Activated T-cell treated with anti-CD3 and anti-CD28 coated beads, Interleukin-2, amount 50 U/mL, for 1 hour (primary cell): Measurements from ENCODE around the gene MED13.
"Not testable (repeated sequence)": the region's sequence is repeated elsewhere in the genome, so short reads cannot be mapped to it uniquely, and the experiment has no call there.

ENCODE experiments used
- DNase-seq: peaks from one replicate; pipeline ENCODE4 v3.0.0-alpha.2; 2020

MED13 gene

GRCh38 chr17:62085511-62086408, 20.7 kb upstream of the MED13 start:
- no peak for DNase-seq

DNA sequence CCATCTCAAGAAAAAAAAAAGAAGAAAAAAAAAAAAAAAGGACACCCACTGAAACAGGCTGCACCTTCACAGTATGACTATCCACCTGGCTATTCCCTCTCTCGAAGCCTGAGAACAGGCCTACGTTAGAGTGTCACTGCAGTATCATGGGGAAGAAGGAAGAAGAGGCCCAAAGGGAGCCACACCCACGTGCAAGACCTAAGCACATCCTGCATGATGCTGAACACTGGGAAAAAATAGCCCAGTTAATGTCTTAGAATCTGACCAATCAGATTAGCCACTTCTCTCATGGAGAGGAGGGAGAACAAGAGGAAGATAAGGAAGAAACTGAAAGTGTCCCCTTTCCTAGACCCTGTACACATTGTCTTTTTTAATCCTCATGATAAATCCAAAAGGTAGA, 19.5 kb upstream of the MED13 start:
- DNase-seq: no peak

DNA sequence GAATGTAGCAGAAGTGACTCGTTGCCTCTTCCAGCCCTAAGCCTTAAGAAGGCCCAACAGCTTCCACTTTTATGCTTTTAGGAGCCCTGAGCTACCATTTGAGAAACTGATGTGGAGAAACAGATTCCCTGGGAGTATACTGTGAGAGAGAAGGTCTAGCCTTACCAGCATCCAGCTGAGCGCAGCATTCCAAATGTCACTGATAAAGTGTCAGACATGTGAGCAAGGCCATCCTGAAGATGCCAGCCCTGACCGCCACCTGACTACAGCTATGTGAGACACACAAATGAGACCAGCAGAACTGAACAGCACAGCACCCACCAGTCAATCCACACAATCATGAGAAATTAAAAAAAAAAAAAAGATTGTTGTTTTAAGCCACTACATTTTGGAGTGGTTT, 18.6 kb upstream of the MED13 start:
- no peak for DNase-seq

DNA sequence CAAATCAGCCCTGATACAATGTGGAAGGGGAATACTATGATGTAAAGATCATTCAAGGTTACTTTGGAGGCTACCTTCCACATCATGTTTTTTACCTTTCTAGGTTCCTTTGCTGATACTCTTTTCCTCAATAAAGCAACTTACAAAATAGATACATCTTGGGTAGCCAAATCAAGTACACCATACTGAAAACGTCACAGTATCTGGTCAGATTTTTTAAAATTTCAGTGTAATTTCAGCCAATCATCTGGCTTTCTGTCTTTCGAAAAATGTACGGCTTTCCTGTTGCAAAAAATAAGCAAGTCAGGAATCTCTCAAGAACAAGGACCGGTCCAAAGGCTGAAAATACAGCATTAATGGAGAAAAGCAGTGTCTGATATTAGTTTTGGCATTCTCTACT, 15.6 kb upstream of the MED13 start:
- DNase-seq: no peak

DNA sequence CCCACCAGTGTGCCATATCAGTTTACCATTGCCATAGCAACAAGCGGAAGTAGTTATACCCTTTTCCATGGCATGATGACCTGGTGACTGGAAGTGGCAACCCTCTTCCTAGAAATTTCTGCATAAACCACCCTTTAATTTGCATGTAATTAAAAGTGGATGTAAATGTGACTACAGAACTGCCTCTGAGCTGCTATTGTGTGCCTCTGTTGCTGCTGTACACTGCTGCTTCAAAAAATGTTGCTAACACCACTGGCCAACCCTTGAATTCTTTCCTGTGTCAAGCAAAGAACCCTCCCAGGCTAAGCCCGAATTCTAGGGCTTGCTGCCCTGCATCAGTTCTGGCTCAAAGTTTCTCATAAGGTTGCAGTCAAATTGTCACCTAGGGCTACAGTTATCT, 12.9 kb upstream of the MED13 start:
- no peak for DNase-seq

DNA sequence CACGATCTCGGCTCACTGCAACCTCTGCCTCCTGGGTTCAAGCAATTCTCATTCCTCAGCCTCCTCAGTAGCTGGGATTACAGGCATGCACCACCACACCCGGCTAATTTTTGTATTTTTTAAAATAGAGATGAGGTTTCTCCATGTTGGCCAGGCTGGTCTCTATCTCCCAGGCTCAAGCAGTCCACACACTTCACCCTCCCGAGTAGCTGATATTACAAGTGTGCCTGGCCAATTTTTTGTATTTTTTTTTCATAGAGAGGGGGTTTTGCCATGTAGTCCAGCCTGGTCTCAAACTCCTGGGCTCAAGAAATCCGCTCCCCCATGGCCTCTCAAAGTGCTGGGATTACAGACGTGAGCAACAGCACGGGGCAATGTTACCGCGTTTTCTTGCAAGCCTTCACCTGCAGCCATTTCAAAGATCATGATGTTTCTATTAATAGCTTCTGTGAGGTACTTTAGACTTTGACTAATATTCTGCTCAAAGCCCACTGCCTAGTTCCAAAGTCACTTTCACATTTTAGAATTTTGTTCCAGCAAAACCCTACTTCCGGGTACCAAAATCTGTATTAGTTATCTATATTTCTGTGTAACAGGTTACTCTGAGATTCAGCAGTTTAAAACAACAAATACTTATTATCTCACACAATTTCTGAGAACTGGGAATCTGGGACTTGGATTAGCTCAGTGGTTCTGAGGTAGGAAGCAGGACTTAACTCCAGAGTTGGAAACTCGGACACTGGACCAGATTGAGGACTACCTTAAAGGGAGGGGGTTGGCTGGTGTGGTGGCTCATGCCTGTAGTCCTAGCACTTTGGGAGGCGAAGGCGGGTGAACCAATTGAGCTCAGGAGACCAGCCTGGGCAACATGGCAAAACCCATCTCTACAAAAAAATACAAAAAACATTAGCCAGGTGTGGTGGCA, 12.0 kb upstream of the MED13 start:
- DNase-seq: no peak

- DNase-seq: no peak
Measured at GRCh38 chr17:62075308-62075815, 10.3 kb upstream of the MED13 start.

GRCh38 chr17:62073993-62074392, 8.9 kb upstream of the MED13 start:
- no peak for DNase-seq

DNA sequence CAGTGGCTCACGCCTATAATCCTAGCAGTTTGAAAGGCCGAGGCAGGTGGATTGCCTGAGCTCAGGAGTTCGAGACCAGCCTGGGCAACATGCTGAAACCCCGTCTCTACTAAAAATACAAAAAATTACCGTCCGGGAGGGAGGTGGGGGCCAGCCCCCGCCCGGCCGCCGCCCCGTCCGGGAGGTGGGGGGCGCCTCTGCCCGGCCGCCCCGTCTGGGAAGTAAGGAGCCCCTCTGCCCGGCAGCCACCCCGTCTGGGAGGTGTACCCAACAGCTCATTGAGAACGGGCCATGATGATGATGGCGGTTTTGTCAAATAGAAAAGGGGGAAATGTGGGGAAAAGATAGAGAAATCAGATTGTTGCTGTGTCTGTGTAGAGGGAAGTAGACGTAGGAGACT, 7.8 kb upstream of the MED13 start:
- DNase-seq: not testable (repeated sequence)

DNA sequence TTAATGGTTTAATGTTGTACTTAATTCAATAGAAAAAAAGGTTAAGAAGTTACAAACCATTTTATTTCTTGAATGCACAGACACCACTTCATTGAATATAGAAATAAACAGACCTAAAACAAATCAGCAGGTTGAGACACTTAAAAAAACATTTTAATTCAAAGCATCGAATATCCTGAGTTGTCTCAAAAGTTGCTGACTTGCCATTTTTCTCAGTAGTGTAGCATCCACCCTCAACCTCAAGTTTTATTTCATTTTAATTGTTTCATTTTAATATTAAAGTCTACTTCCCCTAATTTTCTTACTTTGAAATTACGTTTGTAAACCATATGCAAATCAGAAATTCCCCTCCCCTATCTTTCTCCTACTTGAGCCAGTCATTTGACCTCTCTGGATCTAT, 5.8 kb upstream of the MED13 start:
- no peak for DNase-seq

- no peak for DNase-seq
Measured at GRCh38 chr17:62067165-62068145, 2.4 kb upstream of the MED13 start.

GRCh38 chr17:62065611-62066468, 762 bp upstream of the MED13 start:
- DNase-seq: peak; percentile 96

GRCh38 chr17:62064029-62064790, 868 bp downstream of the MED13 start:
- no peak for DNase-seq

DNA sequence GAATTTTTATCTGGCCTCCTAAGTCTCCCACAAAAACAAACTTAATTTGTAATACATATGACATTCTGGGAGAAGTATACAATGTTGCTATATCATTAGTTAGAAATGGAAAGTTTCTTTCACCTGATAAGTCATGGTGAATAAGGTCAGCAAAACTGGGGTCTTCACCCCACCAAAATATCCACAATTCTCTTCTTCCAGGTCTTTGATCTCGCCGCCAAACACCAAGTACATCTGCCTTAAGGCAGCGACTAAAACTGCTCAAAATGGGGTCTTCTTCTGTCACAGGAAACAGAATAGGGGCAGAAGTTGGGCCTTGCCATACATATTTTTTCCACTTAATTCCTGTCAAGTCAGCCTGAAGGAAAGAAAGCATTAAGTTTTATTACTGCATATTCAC, 2.1 kb downstream of the MED13 start:
- DNase-seq: no peak

DNA sequence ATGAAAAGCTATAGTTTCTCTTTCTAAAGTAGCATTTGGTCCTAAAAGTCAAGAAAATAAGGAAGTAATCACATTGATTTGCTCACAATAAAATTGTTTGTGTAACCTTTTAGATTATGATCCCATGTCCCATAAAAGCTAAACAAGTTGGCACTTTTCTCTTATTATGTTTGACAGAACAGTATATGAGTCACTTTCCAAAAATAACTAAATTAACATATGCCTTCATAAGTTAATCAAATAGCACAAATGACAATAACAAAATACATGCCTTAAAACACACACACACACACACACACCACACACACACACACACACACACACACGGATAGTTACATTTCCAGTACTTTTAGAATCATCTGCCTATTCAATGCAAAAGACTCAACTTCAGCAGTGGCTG, 2.8 kb downstream of the MED13 start:
- DNase-seq: no peak

GRCh38 chr17:62059414-62059813, 5.7 kb downstream of the MED13 start:
- no peak for DNase-seq

DNA sequence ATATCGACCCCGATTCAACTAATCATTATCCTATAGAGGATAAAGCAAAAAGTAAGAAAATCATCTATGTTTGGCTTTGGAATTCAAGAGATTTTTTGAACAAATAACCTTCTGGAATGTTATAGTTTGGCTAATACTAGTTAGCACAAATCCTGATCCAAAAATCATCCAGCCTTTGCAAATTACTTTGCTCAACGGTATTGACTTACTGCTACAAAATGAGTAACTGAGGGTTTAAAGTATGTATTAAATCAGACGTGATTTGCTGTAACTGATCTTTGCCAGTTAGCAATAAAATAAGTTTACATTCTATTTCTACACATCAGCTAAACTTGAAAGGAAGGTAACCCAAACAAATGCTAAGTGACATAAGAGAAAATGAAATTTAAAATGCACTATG, 6.5 kb downstream of the MED13 start:
- no peak for DNase-seq

GRCh38 chr17:62057696-62058095, 7.4 kb downstream of the MED13 start:
- DNase-seq: no peak

DNA sequence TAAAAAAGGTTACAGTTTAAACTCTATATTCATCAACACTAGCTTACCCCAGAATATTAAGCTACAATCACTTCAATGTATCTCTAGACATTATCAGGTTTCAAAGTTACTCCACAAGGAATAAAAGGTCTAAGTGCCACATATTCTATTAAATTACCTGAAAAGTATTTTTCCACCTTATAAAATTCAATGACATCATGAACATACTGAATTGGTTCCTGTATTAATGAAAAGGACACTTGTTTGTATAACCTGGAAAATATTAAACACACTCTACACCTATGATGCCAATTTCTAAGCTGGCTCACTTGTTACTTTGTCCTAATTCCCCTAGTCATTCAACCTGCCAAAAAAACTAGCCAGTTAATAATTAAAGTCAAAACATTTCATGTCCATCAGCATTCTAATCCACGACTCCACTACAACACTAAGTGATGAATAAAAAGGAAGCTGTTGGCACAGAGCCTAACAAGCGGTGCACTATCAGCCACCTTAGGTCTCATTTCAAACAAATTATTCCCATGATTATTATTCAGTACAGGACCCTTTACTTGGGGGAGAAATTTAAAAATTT, 12.2 kb downstream of the MED13 start:
- DNase-seq: no peak

- no peak for DNase-seq
Measured at GRCh38 chr17:62051053-62051452, 14.0 kb downstream of the MED13 start.
